Astrocyte of the hippocampus (primary cell): Measurements from ENCODE around the gene BCAS4.
A peak's percentile ranks its signal among the peaks of the same experiment; 100 is the strongest.
"Not testable (repeated sequence)": the region's sequence is repeated elsewhere in the genome, so short reads cannot be mapped to it uniquely, and the experiment has no call there.

Experiments used
- DNase-seq: peaks from one replicate; pipeline ENCODE4 v3.0.0; 2011; ENCODE audit warnings: low read depth, low spot score

Gene BCAS4

GRCh38 chr20:50799176-50799889, 4.5 kb downstream of the BCAS4 start:
- DNase-seq, result no peak

DNA sequence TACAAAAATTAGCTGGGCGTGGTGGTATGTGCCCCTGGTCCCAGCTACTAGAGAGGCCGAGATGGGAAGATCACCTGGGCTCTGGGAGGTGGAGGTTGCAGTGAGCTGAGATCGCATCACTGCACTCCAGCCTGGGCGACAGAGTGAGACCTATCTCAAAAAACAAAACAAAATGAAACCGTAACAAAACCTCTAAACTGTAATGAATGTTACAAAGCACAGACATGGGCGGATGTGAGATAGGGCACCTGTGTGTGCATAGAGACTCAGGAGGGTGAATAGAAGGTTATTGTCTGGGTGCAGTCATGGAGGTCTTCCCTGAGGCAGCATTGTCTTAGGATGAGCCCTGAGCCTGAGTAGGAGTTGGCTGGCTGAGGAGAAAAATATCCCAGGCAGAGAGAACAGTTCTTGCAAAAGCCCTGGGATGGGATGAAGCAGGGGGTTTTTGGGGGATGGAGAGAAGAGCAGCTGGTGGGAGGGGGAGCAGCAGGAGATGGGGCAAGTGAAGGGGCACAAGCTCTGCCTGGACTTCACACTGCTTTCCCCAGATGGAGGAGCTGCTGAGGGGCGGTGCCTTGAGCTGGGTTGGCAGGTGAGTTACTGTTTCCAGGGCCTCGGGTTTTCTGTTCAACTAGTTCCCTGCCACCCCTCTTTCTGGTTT, 5.2 kb downstream of the BCAS4 start:
- DNase-seq, result no peak

GRCh38 chr20:50800986-50801746, 6.3 kb downstream of the BCAS4 start:
- not testable (repeated sequence) for DNase-seq

- DNase-seq, result no peak
These were observed 6.9 kb downstream of the BCAS4 start for GRCh38 chr20:50801747-50802125.

DNA sequence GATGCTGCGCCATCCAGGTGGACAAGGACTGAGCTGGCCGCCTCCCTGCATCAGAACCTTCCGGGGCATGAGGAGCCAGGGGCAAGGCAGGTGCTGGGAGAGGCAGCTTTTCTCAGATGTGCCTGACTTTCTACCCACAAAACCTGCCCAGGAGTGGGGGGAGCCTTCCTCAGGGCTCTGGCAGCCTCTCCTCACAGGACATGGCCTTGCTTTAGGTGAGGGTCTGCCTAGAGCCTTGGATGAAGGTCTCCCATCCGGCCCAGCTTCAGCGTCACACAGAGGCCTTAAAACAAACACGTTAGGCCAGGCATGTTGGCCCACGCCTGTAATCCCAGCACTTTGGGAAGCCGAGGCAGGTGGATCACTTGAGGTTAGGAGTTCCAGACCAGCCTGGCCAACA, 7.4 kb downstream of the BCAS4 start:
- DNase-seq, result no peak

- DNase-seq, result no peak
These were observed 9.8 kb downstream of the BCAS4 start for GRCh38 chr20:50804437-50805348.

GRCh38 chr20:50805349-50805684, 10.5 kb downstream of the BCAS4 start:
- no peak for DNase-seq

GRCh38 chr20:50806126-50806768, 11.4 kb downstream of the BCAS4 start:
- no peak for DNase-seq

GRCh38 chr20:50810063-50810462, 15.2 kb downstream of the BCAS4 start:
- DNase-seq, result no peak

- DNase-seq, result no peak
These were observed 16.0 kb downstream of the BCAS4 start for GRCh38 chr20:50810842-50811241.

- DNase-seq, result no peak
These were observed 18.3 kb downstream of the BCAS4 start for GRCh38 chr20:50813101-50813643.

DNA sequence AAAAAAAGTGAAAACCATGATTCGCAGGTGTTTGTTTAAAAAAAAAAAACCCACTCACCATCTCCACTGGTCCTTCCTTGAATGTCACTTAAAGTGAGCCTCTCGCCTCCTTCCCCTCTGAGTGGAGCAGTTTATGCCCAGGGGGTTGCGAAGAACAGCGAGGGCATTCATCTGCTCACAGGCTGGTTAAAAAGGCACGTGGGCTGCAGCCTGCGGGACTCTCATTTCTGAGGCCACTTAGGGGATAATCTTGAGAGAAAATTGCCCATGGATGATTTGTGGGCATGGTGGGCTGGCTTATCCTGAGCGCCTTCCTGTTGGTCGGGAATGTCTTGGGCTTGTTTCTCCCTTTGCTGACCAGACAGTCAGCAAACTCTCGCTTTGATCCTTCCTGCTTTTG, 18.9 kb downstream of the BCAS4 start:
- no peak for DNase-seq

DNA sequence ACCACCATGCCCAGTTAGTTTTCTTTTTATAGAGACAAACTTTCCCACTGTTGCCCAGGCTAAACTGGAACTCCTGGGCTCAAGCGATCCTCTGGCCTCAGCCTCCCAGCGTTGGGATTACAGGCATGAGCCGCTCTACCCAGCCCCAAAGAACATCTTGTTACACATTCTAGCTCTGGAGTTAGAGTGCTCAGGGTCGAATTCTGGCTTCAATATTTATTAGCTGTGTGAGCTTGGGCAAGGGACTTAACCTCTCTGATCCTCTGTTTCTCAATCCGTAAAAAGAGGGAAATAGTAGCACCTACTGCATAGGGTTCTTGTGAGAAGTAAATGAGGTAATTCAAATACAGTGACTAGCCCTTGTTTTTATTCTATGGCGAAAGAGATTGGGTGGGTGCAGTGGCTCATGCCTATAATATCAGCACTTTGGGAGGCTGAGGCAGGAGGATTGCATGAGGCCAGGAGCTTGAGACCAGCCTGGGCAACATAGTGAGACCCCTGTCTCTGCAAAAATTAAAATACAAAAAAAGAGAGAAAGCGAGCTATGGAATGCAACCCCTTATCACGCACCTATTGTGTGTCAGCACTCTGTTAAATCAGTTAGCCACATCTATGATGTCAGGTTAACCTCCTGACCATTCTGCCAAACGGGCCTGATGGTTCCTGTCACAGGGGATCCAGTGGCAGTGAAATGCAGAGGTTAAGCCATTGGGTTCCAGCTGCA, 19.7 kb downstream of the BCAS4 start:
- no peak for DNase-seq

- DNase-seq, result peak; percentile 74
These were observed 20.5 kb downstream of the BCAS4 start for GRCh38 chr20:50815162-50815989.

- DNase-seq, result no peak
These were observed 22.9 kb downstream of the BCAS4 start for GRCh38 chr20:50817776-50818172.

- DNase-seq, result no peak
These were observed 24.5 kb downstream of the BCAS4 start for GRCh38 chr20:50819349-50819748.

GRCh38 chr20:50820515-50821256, 25.8 kb downstream of the BCAS4 start:
- no peak for DNase-seq

DNA sequence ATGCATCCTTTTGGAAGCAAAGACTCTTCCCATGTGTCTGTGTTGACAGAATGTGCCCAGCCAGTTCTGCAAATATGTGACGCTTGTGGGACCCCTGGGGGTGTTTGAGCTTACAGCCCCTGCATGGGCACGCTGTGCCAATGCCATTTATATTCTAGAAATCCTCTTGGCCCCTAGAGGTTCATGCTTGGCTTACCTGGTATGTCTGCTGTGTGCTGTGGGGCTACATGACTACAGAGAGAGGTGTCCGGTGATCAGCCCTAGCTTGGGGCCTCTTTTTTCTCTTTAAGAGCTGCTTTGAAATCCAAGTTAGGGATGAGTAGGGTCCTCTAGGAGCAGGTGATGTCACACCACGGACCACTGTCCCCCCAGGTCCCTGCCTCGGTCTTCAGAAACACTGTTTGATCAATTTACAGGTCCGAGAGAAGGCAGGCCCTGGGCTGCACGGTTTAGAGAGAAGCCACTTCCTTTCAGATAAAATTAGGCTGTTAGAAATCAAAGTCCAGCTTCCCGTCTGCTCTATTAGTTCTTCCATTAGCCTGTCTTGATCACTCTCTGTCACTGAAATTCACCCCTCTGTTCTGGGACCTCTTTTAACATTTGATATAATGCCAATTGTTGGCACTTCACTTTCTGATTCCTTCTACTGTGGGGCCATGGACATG, 26.5 kb downstream of the BCAS4 start:
- DNase-seq, result no peak
